ENCODE data around the gene CYP2F1. TPM values are rescaled to one million over a fixed set of nuclear protein-coding genes. Genes with fewer than 3 reads are reported as not detected.

The CYP2F1 gene
- total and polyA plus RNA-seq, 4 donors, result not detected

- WGBS, result 74% methylated on average over 6 of the region's 6 CpGs
- TF ChIP-seq TAF1 (conservative IDR thresholded peaks at IDR 0.05) (no peak), FOXA1 (IDR thresholded peaks at IDR 0.05) (no peak), REST (IDR thresholded peaks at IDR 0.05) (no peak), HNF4G (IDR thresholded peaks at IDR 0.05) (no peak), RAD21 (IDR thresholded peaks at IDR 0.05) (no peak), EGR1 (IDR thresholded peaks at IDR 0.05; ENCODE audit: low read depth in 2 of 2) (no peak), HNF4A (conservative IDR thresholded peaks at IDR 0.05) (no peak), RXRA (IDR thresholded peaks at IDR 0.05) (no peak), FOXA2 (IDR thresholded peaks at IDR 0.05) (no peak), SP1 (IDR thresholded peaks at IDR 0.05) (no peak)
- TF ChIP-seq, protein P1, sequence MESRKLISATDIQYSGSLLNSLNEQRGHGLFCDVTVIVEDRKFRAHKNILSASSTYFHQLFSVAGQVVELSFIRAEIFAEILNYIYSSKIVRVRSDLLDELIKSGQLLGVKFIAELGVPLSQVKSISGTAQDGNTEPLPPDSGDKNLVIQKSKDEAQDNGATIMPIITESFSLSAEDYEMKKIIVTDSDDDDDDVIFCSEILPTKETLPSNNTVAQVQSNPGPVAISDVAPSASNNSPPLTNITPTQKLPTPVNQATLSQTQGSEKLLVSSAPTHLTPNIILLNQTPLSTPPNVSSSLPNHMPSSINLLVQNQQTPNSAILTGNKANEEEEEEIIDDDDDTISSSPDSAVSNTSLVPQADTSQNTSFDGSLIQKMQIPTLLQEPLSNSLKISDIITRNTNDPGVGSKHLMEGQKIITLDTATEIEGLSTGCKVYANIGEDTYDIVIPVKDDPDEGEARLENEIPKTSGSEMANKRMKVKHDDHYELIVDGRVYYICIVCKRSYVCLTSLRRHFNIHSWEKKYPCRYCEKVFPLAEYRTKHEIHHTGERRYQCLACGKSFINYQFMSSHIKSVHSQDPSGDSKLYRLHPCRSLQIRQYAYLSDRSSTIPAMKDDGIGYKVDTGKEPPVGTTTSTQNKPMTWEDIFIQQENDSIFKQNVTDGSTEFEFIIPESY (IDR thresholded peaks at IDR 0.05), result no peak
- no peaks in the 10 kb centered on the region for H3K9me3 ChIP-seq (ENCODE audit: control insufficient read depth in 4 of 4, low read length in 3 of 4)
- DNase-seq (ENCODE audit: low spot score), result no peak
- no peaks in the 10 kb centered on the region for H3K36me3 ChIP-seq (ENCODE audit: control insufficient read depth in 4 of 4, insufficient read depth in 3 of 4, low read depth in 1 of 4, low read length in 3 of 4)
- H3K27ac ChIP-seq (ENCODE audit: low read depth in 1 of 2, low read length in 2 of 2), result no peak overlapping the region
- no peaks in the 10 kb centered on the region for H3K4me1 ChIP-seq (ENCODE audit: control insufficient read depth in 4 of 4, insufficient read depth in 4 of 4, low read length in 3 of 4)
- H3K27me3 ChIP-seq (ENCODE audit: control insufficient read depth in 4 of 4, insufficient read depth in 4 of 4, low read length in 3 of 4), result no peaks in the 10 kb centered on the region
- H3K4me3 ChIP-seq (ENCODE audit: low read depth in 1 of 3, low read length in 3 of 3), result no peak overlapping the region
- H3K9ac ChIP-seq (ENCODE audit: low read depth in 1 of 2, low read length in 2 of 2), result no peak overlapping the region
Measured at GRCh38 chr19:41172297-41173164, 58.3 kb downstream of the CYP2F1 start.

GRCh38 chr19:41174297-41174928 is 60.2 kb downstream of the CYP2F1 start:
- H3K9ac ChIP-seq (ENCODE audit: low read depth in 1 of 2, low read length in 2 of 2), result no peak overlapping the region
- no peaks in the 10 kb centered on the region for H3K9me3 ChIP-seq (ENCODE audit: control insufficient read depth in 4 of 4, low read length in 3 of 4)
- 86% methylated on average over 15 of the region's 15 CpGs for WGBS
- H3K4me3 ChIP-seq (ENCODE audit: low read depth in 1 of 3, low read length in 3 of 3), result no peak overlapping the region
- no peaks in the 10 kb centered on the region for H3K27me3 ChIP-seq (ENCODE audit: control insufficient read depth in 4 of 4, insufficient read depth in 4 of 4, low read length in 3 of 4)
- no peaks in the 10 kb centered on the region for H3K36me3 ChIP-seq (ENCODE audit: control insufficient read depth in 4 of 4, insufficient read depth in 3 of 4, low read depth in 1 of 4, low read length in 3 of 4)
- no peaks in the 10 kb centered on the region for H3K4me1 ChIP-seq (ENCODE audit: control insufficient read depth in 4 of 4, insufficient read depth in 4 of 4, low read length in 3 of 4)
- no peak for DNase-seq (ENCODE audit: low spot score)
- H3K27ac ChIP-seq (ENCODE audit: low read depth in 1 of 2, low read length in 2 of 2), result no peak overlapping the region
- TF ChIP-seq YY1 (IDR thresholded peaks at IDR 0.05), result no peak
- TF ChIP-seq ATF3 (IDR thresholded peaks at IDR 0.05), result no peak
- TF ChIP-seq HNF4A (conservative IDR thresholded peaks at IDR 0.05), result no peak
- TF ChIP-seq GABPA (IDR thresholded peaks at IDR 0.05 in 1 of 2, conservative IDR thresholded peaks at IDR 0.05 in 1 of 2), result no peak
- TF ChIP-seq FOXA1 (IDR thresholded peaks at IDR 0.05), result no peak
- no peak for TF ChIP-seq TAF1 (conservative IDR thresholded peaks at IDR 0.05)
- TF ChIP-seq, protein P2, sequence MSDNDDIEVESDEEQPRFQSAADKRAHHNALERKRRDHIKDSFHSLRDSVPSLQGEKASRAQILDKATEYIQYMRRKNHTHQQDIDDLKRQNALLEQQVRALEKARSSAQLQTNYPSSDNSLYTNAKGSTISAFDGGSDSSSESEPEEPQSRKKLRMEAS (IDR thresholded peaks at IDR 0.05), result no peak
- TF ChIP-seq RAD21 (IDR thresholded peaks at IDR 0.05), result no peak
- no peak for TF ChIP-seq EGR1 (IDR thresholded peaks at IDR 0.05; ENCODE audit: low read depth in 2 of 2)
- TF ChIP-seq HNF4G (IDR thresholded peaks at IDR 0.05), result no peak
- TF ChIP-seq, protein P1 (IDR thresholded peaks at IDR 0.05), result no peak
- TF ChIP-seq NR2F2 (IDR thresholded peaks at IDR 0.05), result no peak
- TF ChIP-seq JUND (IDR thresholded peaks at IDR 0.05), result no peak
- no peak for TF ChIP-seq RXRA (IDR thresholded peaks at IDR 0.05)
- TF ChIP-seq FOXA2 (IDR thresholded peaks at IDR 0.05), result no peak
- TF ChIP-seq, protein P3, sequence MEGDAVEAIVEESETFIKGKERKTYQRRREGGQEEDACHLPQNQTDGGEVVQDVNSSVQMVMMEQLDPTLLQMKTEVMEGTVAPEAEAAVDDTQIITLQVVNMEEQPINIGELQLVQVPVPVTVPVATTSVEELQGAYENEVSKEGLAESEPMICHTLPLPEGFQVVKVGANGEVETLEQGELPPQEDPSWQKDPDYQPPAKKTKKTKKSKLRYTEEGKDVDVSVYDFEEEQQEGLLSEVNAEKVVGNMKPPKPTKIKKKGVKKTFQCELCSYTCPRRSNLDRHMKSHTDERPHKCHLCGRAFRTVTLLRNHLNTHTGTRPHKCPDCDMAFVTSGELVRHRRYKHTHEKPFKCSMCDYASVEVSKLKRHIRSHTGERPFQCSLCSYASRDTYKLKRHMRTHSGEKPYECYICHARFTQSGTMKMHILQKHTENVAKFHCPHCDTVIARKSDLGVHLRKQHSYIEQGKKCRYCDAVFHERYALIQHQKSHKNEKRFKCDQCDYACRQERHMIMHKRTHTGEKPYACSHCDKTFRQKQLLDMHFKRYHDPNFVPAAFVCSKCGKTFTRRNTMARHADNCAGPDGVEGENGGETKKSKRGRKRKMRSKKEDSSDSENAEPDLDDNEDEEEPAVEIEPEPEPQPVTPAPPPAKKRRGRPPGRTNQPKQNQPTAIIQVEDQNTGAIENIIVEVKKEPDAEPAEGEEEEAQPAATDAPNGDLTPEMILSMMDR (IDR thresholded peaks at IDR 0.05; ENCODE audit: low read depth, low read length, missing input control), result no peak
- no peak for TF ChIP-seq SP1 (IDR thresholded peaks at IDR 0.05)

Measured in liver (tissue), 9 donors.